ENCODE data around the gene ACE.

ACE gene

DNA sequence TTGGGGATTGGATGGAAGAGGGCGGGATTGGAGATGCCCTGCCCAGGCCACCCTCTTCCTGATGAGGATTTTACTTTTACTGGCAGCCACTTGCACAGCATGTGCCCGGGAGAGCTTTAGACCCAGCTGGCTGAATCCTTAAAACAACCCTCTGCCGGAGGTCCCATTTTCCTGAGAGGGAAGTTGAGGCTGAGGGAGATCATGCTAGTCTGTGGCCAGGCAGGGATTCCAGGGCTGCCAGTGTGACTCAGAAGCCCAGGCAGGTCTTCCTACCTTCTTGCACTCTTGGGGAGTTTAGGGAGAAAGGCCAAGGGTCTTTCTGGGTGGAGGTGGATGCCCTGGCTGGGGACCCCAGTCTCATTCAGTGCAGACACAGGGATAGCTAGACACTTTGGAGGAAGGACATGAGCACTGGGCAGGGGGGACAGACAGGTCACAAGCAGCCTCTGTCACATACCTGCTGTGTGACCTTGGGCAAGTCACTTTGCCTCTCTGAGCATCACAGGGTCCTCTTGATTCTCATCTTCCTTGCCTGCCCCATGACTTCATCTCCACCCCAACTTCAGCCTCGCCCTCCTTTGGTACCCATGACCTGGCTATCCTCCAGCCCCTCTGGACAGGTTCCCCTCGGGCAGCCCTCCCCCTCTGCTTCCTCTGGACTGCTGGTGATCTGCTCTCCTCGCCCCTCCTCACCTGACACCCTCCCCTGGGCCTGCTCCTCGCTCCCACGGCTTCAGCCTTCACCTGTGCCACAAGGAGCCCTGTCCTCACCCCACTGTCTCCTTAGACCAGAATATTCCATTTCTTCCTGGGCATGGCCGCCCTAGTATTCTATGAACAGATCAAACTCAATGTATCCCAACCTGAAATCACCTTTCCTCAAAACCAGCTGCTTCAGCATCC lies 62.1 kb downstream of the ACE start:
- DNase-seq, result no peak

DNA sequence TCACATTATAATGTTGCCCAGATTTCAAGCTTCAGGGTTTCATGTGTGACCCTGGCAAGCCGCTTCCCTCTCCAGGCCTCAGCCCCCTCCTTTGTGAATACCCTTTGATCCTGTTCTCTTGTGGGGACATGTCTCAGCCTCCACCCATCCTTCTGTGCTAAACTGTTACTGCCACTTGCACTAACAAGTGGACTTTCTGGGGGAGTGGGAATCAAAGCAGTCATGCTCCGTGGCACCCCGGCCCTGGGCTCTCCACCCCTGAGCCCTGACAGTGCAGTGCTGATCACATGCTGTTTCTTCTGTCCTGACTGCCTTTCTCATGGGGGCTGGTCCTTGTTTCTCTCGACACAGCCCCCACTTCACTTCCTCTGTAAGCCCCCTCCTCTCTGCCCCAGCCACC lies 63.7 kb downstream of the ACE start:
- no peak for DNase-seq

DNA sequence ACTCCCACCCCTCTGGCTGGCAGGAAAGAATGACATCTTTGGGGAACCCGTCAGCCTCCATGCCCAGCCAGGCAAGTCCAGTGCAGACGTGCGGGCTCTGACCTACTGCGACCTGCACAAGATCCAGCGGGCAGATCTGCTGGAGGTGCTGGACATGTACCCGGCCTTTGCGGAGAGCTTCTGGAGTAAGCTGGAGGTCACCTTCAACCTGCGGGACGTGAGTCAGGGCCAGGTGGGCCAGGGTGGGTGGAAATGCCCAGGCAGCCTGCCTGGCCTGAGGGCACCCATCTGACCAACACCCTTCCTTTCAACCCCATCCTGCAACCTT lies 65.3 kb downstream of the ACE start:
- no peak for DNase-seq

DNA sequence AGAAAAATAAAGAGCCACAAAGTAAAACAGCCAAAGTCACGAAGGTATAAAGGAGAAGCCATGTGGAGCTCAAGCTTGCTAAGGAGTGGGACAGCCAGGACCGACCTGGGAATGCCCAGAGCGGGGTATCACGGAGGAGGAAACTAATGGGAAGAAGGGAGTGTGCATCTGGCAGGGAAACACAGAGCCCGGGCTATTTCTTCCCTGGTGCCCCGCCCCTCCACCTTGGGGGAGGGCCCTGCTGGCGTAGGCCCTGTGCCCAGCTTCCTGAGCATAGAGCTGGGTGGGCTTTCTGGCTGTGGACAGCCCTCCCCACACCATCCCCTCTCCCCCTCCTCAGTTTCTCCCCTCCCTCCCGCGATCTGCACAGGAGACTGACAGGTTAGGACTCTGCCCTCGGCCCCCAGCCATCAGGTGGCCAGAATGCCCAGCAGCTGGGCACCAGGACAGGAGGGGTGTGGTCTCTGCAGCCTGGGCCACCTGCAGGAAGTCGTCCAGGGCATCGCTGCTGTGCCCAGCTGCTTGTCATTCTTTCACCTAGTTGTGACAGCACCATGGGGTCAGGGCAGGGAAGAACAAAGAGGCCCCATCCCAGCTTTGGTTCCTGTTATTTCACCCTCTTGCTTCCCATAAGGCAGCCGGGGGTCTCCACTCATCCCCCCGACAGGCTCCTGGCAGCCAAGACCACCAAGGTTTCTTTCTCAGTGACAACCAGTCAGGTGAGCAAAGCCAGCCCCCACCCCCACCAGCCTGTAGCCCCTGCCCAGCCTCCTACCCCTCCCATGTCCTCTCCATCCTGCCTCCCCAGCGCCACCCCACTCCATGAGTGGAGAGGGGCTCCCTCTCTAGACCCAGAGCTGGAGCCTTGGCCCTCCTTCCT lies 66.3 kb downstream of the ACE start:
- DNase-seq, result no peak

DNA sequence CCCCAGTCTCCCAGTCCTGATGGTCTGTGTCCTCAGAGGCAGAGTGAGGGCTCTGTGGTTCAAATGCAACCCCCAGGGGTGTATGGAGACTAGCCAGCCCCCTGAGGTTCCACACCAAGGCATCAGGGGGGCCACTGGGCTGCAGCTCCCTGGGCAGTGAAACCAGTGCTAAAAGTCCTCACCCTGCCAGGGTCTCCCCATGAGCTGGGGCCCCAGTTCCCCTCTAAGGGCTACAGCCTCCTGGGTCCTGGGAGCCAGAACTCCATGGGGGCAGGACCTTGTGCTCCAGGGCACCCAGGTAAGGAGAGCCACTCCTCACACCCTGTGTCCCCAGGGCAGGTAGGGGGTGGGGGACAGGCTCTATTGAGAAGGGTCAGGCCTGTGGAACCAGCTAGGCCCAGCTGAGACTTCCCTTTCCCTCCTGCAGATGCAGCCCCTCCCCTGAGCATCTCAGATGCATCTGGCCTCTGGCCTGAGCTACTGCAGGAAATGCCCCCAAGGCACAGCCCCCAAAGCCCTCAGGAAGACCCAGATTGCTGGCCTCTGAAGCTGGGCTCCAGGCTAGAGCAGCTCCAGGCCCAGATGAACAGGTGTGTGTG lies 67.1 kb downstream of the ACE start:
- DNase-seq, result no peak

DNA sequence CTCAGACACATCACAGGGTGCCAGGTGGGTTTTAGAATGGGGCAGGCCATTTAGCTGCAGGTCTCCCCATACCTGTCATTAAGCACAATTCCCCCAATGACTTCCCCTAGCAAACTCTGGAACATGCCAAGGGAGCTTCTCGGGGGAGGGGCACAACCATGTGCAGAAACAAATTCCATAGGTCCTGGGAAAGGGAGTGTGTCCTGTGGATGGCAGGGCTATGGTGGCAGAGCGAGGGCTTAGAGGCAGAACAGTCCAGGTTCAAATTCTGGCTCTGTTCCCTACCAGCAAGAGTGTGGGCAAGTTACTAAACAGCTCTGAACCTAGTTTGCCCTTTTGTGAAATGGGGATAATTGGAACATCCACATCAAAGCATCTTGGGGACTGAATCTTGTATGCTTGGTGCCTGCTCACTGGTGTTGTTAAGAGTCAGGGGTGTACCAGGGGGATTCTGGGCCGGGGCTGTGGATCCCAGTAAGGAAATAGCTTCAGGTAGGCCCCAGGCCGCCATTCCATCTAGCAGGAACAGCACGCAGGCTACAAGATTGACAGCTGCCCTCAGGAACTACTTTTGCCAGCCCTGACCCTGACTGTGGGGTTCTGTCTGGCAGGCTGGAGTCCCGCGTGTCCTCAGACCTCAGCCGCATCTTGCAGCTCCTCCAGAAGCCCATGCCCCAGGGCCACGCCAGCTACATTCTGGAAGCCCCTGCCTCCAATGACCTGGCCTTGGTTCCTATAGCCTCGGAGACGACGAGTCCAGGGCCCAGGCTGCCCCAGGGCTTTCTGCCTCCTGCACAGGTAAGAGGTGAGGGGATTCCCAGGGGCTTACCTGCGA lies 67.8 kb downstream of the ACE start:
- DNase-seq, result no peak

DNA sequence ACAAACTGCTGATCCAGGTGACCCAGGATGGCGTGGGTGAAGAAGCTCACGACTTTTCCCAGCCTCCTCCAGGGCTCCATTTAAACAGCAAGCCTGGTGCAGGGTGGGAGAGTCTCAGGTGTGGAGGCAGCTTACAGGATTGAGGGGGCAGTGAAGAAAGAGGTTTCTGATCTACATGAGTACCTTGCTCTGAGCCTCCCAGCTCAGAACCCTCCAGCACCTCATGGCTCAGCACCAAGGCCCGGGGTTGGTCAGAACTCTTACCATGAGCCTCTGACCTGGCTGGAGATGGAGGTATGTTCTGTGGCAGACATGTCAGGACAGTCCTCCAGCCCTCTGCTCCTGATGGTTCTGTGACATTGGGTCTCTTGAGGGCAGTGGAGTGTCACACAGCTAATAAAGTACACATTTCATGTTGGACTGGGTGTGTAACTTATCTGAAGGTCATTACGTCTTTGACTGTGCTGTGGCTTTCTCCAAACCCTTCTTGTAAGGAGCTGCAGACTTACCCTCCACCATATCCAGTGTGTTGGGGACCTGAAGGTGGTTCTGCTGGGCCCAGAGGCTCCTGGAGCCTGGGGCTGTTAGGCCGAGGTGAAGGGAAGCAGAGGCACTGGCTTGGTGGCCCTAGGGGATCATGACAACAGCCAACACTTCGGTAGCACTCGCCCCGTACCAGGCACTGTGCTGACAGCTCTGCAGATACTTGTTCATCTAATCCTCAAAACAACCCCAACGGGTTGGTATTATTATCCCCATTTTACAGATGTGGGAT lies 69.6 kb downstream of the ACE start:
- DNase-seq, result no peak

DNA sequence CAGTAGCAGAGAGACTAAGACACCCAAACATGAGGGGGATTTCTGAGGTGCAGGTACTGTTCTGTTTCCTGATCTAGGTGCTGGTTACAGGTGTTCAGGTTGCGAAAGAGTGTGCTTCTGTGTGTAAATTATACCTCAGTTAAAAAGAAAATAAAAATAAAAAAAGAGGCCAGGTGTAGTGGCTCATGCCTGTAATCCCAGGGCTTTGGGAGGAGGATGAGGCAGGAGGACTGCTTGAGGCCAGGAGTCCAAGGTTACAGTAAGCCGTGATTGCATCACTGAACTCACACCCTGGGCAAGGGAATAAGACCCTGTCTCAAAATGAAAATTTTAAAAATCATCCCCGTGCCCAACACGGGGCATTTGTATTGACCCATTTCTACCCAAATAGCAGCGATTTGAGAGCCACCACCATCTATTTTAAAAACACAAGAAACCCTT lies 70.2 kb downstream of the ACE start:
- DNase-seq, result no peak
